ENCODE data around the gene EMX2.
A peak's percentile ranks its signal among the peaks of the same experiment; 100 is the strongest.

The EMX2 gene

GRCh38 chr10:117543225-117544003, 868 bp downstream of the EMX2 start:
- peak overlapping the region; percentile 8 for H3K4me3 ChIP-seq (ENCODE audit: low read depth, low read length)

GRCh38 chr10:117544004-117544701, 1.6 kb downstream of the EMX2 start:
- no peak overlapping the region for H3K4me3 ChIP-seq (ENCODE audit: low read depth, low read length)

- no peak overlapping the region for H3K4me3 ChIP-seq (ENCODE audit: low read depth, low read length)
Observed at GRCh38 chr10:117544711-117545140, 2.2 kb downstream of the EMX2 start.

- no peak overlapping the region for H3K4me3 ChIP-seq (ENCODE audit: low read depth, low read length)
Observed at GRCh38 chr10:117545141-117546019, 2.8 kb downstream of the EMX2 start.

- no peak overlapping the region for H3K4me3 ChIP-seq (ENCODE audit: low read depth, low read length)
Observed at GRCh38 chr10:117546020-117546580, 3.6 kb downstream of the EMX2 start.

GRCh38 chr10:117546581-117547015, 4.1 kb downstream of the EMX2 start:
- no peak overlapping the region for H3K4me3 ChIP-seq (ENCODE audit: low read depth, low read length)

GRCh38 chr10:117547016-117547715, 4.6 kb downstream of the EMX2 start:
- H3K4me3 ChIP-seq (ENCODE audit: low read depth, low read length), result no peak overlapping the region

- H3K4me3 ChIP-seq (ENCODE audit: low read depth, low read length), result no peak overlapping the region
Observed at GRCh38 chr10:117547716-117548668, 5.4 kb downstream of the EMX2 start.

GRCh38 chr10:117549100-117549585, 6.6 kb downstream of the EMX2 start:
- H3K4me3 ChIP-seq (ENCODE audit: low read depth, low read length), result no peak overlapping the region

- H3K4me3 ChIP-seq (ENCODE audit: low read depth, low read length), result no peak overlapping the region
Observed at GRCh38 chr10:117550076-117550475, 7.5 kb downstream of the EMX2 start.

- H3K4me3 ChIP-seq (ENCODE audit: low read depth, low read length), result no peak overlapping the region
Observed at GRCh38 chr10:117550599-117551329, 8.2 kb downstream of the EMX2 start.

GRCh38 chr10:117551330-117552155, 9.0 kb downstream of the EMX2 start:
- no peak overlapping the region for H3K4me3 ChIP-seq (ENCODE audit: low read depth, low read length)

- H3K4me3 ChIP-seq (ENCODE audit: low read depth, low read length), result no peak overlapping the region
Observed at GRCh38 chr10:117552156-117552631, 9.6 kb downstream of the EMX2 start.

GRCh38 chr10:117552701-117553141, 10.2 kb downstream of the EMX2 start:
- no peak overlapping the region for H3K4me3 ChIP-seq (ENCODE audit: low read depth, low read length)

- H3K4me3 ChIP-seq (ENCODE audit: low read depth, low read length), result no peak overlapping the region
Observed at GRCh38 chr10:117553142-117553814, 10.7 kb downstream of the EMX2 start.

- no peak overlapping the region for H3K4me3 ChIP-seq (ENCODE audit: low read depth, low read length)
Observed at GRCh38 chr10:117553815-117554172, 11.2 kb downstream of the EMX2 start.

Measured in iPS-11a (cell line).